Astrocyte (in vitro differentiated cells and primary cell): ENCODE measurements around the gene ZDHHC14. TPM values are rescaled to one million over a fixed set of nuclear protein-coding genes. Genes with fewer than 3 reads are reported as not detected.
A peak's percentile ranks its signal among the peaks of the same experiment; 100 is the strongest.

Experiments
- DNase-seq: peaks from one replicate; pipeline ENCODE4 v3.0.0-alpha.2; 2010; ENCODE audit warnings: low read depth
- FAIRE-seq: peaks from 2 replicates; lab custom pipeline; 2011; peaks lifted over from hg19 to GRCh38; lab: Jason Lieb, UNC
- H2AFZ ChIP-seq: 2 replicates; pipeline ENCODE4 v1.6.0; 2012; ENCODE audit warnings: low read depth, low read length, inconsistent platforms
- H3K27ac ChIP-seq: 2 replicates; pipeline ENCODE4 v1.5.1; 2011; ENCODE audit warnings: low read depth, low read length, inconsistent platforms
- H3K27me3 ChIP-seq: 2 replicates; pipeline ENCODE4 v1.6.0; 2011; ENCODE audit warnings: low read length, inconsistent platforms; ENCODE audit not compliant: insufficient read depth
- H3K36me3 ChIP-seq: 2 replicates; pipeline ENCODE4 v1.5.1; 2011; ENCODE audit warnings: low read length, inconsistent platforms; ENCODE audit not compliant: insufficient read depth
- H3K4me1 ChIP-seq: 2 replicates; pipeline ENCODE4 v1.5.1; 2011; ENCODE audit warnings: low read length, inconsistent platforms; ENCODE audit not compliant: insufficient read depth
- H3K4me2 ChIP-seq: 2 replicates; pipeline ENCODE4 v1.6.0; 2012; ENCODE audit warnings: low read length, inconsistent platforms
- H3K4me3 ChIP-seq: 2 replicates; pipeline ENCODE4 v1.5.1; 2011; ENCODE audit warnings: low read depth, mild to moderate bottlenecking, low read length, inconsistent platforms; ENCODE audit not compliant: insufficient read depth
- H3K79me2 ChIP-seq: 2 replicates; pipeline ENCODE4 v1.6.0; 2012; ENCODE audit warnings: mild to moderate bottlenecking, low read length, inconsistent platforms; ENCODE audit not compliant: insufficient read depth
- H3K9ac ChIP-seq: 2 replicates; pipeline ENCODE4 v1.6.0; 2012; ENCODE audit warnings: mild to moderate bottlenecking, low read length, inconsistent platforms
- H3K9me3 ChIP-seq: 2 replicates; pipeline ENCODE4 v1.5.1; 2012; ENCODE audit warnings: low read depth, mild to moderate bottlenecking, low read length, inconsistent platforms; ENCODE audit not compliant: insufficient read depth
- H4K20me1 ChIP-seq: 2 replicates; pipeline ENCODE4 v1.6.0; 2012; ENCODE audit warnings: low read length, inconsistent platforms; ENCODE audit not compliant: insufficient read depth
- H3K27ac Mint-ChIP-seq: one replicate; pipeline ENCODE4 v1.8.0; 2021; ENCODE audit warnings: mild to moderate bottlenecking, mixed read lengths; ENCODE audit not compliant: unreplicated experiment
- H3K27me3 Mint-ChIP-seq: one replicate; pipeline ENCODE4 v1.8.0; 2021; ENCODE audit warnings: low read depth, mixed read lengths; ENCODE audit not compliant: unreplicated experiment
- H3K36me3 Mint-ChIP-seq: one replicate; pipeline ENCODE4 v1.8.0; 2021; ENCODE audit warnings: low read depth, mixed read lengths; ENCODE audit not compliant: unreplicated experiment
- H3K4me1 Mint-ChIP-seq: one replicate; pipeline ENCODE4 v1.8.0; 2021; ENCODE audit warnings: low read depth, mixed read lengths; ENCODE audit not compliant: unreplicated experiment
- H3K4me3 Mint-ChIP-seq: one replicate; pipeline ENCODE4 v1.8.0; 2021; ENCODE audit warnings: mild to moderate bottlenecking, moderate library complexity, mixed read lengths; ENCODE audit not compliant: unreplicated experiment
- H3K9me3 Mint-ChIP-seq: one replicate; pipeline ENCODE4 v1.8.0; 2021; ENCODE audit warnings: mild to moderate bottlenecking, mixed read lengths; ENCODE audit not compliant: unreplicated experiment
- CTCF ChIP-seq: IDR thresholded peaks from 2 replicates; pipeline ENCODE4 v1.5.1; 2011; ENCODE audit warnings: low read depth, mild to moderate bottlenecking, inconsistent platforms, low read length, moderate library complexity; ENCODE audit not compliant: insufficient read depth
- EZH2 ChIP-seq: IDR thresholded peaks from 2 replicates; pipeline ENCODE4 v1.6.1; 2012; ENCODE audit warnings: mild to moderate bottlenecking, low read length, inconsistent platforms; ENCODE audit not compliant: insufficient read depth
- total RNA-seq: library from RNA; stranded (reverse); gene quantifications from 2 replicates; pipeline ENCODE4 v1.2.1, GENCODE V29; 2021

Gene ZDHHC14
- total RNA-seq, 1 donor from 2014 or later, result 7.2 TPM

GRCh38 chr6:157682856-157683481 lies 302.0 kb downstream of the ZDHHC14 start:
- Mint-ChIP-seq H3K36me3 (no peaks in the 10 kb centered on the region), H3K9me3 (no peaks in the 10 kb centered on the region), H3K27me3 (peaks cover 16% of the 10 kb centered on the region), H3K4me1 (no peaks in the 10 kb centered on the region), H3K27ac (no peak overlapping the region), H3K4me3 (no peak overlapping the region)
- DNase-seq (peak; percentile 14), FAIRE-seq (peak; percentile 78)
- Histone ChIP-seq H4K20me1 (no peaks in the 10 kb centered on the region), H3K36me3 (no peaks in the 10 kb centered on the region), H3K79me2 (no peaks in the 10 kb centered on the region), H3K4me1 (no peaks in the 10 kb centered on the region), H3K9me3 (no peaks in the 10 kb centered on the region), H3K4me2 (no peak overlapping the region), H3K9ac (no peak overlapping the region), H3K27me3 (no peaks in the 10 kb centered on the region), H2AFZ (no peak overlapping the region), H3K27ac (no peak overlapping the region), H3K4me3 (no peak overlapping the region)
- TF ChIP-seq EZH2, result no peak
- no peak for TF ChIP-seq CTCF

GRCh38 chr6:157683707-157684106 lies 302.7 kb downstream of the ZDHHC14 start:
- TF ChIP-seq CTCF, result no peak
- no peak for TF ChIP-seq EZH2
- Histone ChIP-seq H3K4me1 (no peaks in the 10 kb centered on the region), H3K27me3 (peaks cover 3% of the 10 kb centered on the region), H3K27ac (no peak overlapping the region), H4K20me1 (no peaks in the 10 kb centered on the region), H3K4me3 (no peak overlapping the region), H3K4me2 (no peak overlapping the region), H3K79me2 (no peaks in the 10 kb centered on the region), H3K36me3 (no peaks in the 10 kb centered on the region), H3K9me3 (no peaks in the 10 kb centered on the region), H3K9ac (no peak overlapping the region), H2AFZ (no peak overlapping the region)
- H3K4me1 Mint-ChIP-seq, result no peaks in the 10 kb centered on the region
- no peak overlapping the region for H3K27ac Mint-ChIP-seq
- no peaks in the 10 kb centered on the region for H3K36me3 Mint-ChIP-seq
- peaks cover 21% of the 10 kb centered on the region for H3K27me3 Mint-ChIP-seq
- no peaks in the 10 kb centered on the region for H3K9me3 Mint-ChIP-seq
- FAIRE-seq, result no peak
- DNase-seq, result no peak
- no peak overlapping the region for H3K4me3 Mint-ChIP-seq

GRCh38 chr6:157684620-157685299 lies 303.8 kb downstream of the ZDHHC14 start:
- H3K4me1 Mint-ChIP-seq, result no peaks in the 10 kb centered on the region
- Histone ChIP-seq H3K27ac (no peak overlapping the region), H4K20me1 (no peaks in the 10 kb centered on the region), H3K4me2 (no peak overlapping the region), H3K27me3 (peaks cover 8% of the 10 kb centered on the region), H3K36me3 (no peaks in the 10 kb centered on the region), H3K9me3 (no peaks in the 10 kb centered on the region), H3K79me2 (no peaks in the 10 kb centered on the region), H3K4me1 (no peaks in the 10 kb centered on the region), H3K4me3 (no peak overlapping the region), H3K9ac (no peak overlapping the region), H2AFZ (no peak overlapping the region)
- H3K27ac Mint-ChIP-seq, result no peak overlapping the region
- no peak for DNase-seq
- TF ChIP-seq EZH2 (no peak), CTCF (no peak)
- peaks cover 30% of the 10 kb centered on the region for H3K27me3 Mint-ChIP-seq
- no peak for FAIRE-seq
- no peaks in the 10 kb centered on the region for H3K9me3 Mint-ChIP-seq
- H3K4me3 Mint-ChIP-seq, result no peak overlapping the region
- no peaks in the 10 kb centered on the region for H3K36me3 Mint-ChIP-seq
